ENCODE measurements around the gene ABCA4. TPM values are rescaled to one million over a fixed set of nuclear protein-coding genes. Genes with fewer than 3 reads are reported as not detected.

The ABCA4 gene
- total RNA-seq, 1 experiment from 2014 or later, result 0.22 TPM

- TF ChIP-seq POLR2AphosphoS5 (IDR thresholded peaks at IDR 0.05; ENCODE audit: low read depth, low read length), result peak; percentile 67
- peak; percentile 99 for TF ChIP-seq TCF7L2 (IDR thresholded peaks at IDR 0.05; ENCODE audit: borderline replicate concordance, extremely low read depth, insufficient read depth, insufficient read length)
- TF ChIP-seq EZH2 (IDR thresholded peaks at IDR 0.05), result no peak
- peak; percentile 99 for TF ChIP-seq SRF (IDR thresholded peaks at IDR 0.05; ENCODE audit: low read depth)
- peak; percentile 98 for TF ChIP-seq FOSL1 (IDR thresholded peaks at IDR 0.05; ENCODE audit: low read depth)
- no peak for TF ChIP-seq ZNF274 (IDR thresholded peaks at IDR 0.05; ENCODE audit: low read depth, low read length)
- no peak; the same call in 1 of the 2 replicates for TF ChIP-seq ATF3 (IDR thresholded peaks at IDR 0.05)
- TF ChIP-seq ZFX (IDR thresholded peaks at IDR 0.05), result no peak
- TF ChIP-seq POLR2A (IDR thresholded peaks at IDR 0.05; ENCODE audit: borderline replicate concordance, extremely low read depth, insufficient read depth, insufficient read length), result peak; percentile 20
- TF ChIP-seq SP1 (IDR thresholded peaks at IDR 0.05; ENCODE audit: low read depth), result peak; percentile 88
- peak; percentile 77 for TF ChIP-seq MAX (IDR thresholded peaks at IDR 0.05)
Measured at GRCh38 chr1:94068096-94068998, 52.6 kb downstream of the ABCA4 start (continued).

- peak overlapping the region; percentile 15; the same call in 1 of the 2 replicates for H3K27ac ChIP-seq (ENCODE audit: low read depth, low read length)
- no peak for TF ChIP-seq ZBTB33 (IDR thresholded peaks at IDR 0.05; ENCODE audit: extremely low read depth, insufficient replicate concordance, low read length)
- no peak for TF ChIP-seq RAD21 (IDR thresholded peaks at IDR 0.05; ENCODE audit: low read depth)
- no peak for TF ChIP-seq REST (IDR thresholded peaks at IDR 0.05; ENCODE audit: low read depth)
- TF ChIP-seq EZH2 (IDR thresholded peaks at IDR 0.05), result no peak
- no peak for TF ChIP-seq ELF1 (IDR thresholded peaks at IDR 0.05; ENCODE audit: borderline replicate concordance, low read depth)
- TF ChIP-seq EZH2phosphoT487 (IDR thresholded peaks at IDR 0.05; ENCODE audit: borderline replicate concordance), result no peak
- TF ChIP-seq TCF7L2 (IDR thresholded peaks at IDR 0.05; ENCODE audit: borderline replicate concordance, extremely low read depth, insufficient read depth, insufficient read length), result no peak
- no peak for TF ChIP-seq EGR1 (IDR thresholded peaks at IDR 0.05; ENCODE audit: low read depth)
- TF ChIP-seq MAX (IDR thresholded peaks at IDR 0.05), result no peak
- TF ChIP-seq POLR2AphosphoS5 (IDR thresholded peaks at IDR 0.05; ENCODE audit: low read depth, low read length), result no peak
Measured at GRCh38 chr1:94067196-94067595, 53.8 kb downstream of the ABCA4 start.

More at GRCh38 chr1:94067196-94067595, 53.8 kb downstream of the ABCA4 start:
- Histone ChIP-seq H3K4me1 (ENCODE audit: control insufficient read depth in 1 of 2, insufficient read depth in 2 of 2, low read length in 2 of 2) (peaks cover 45 to 62% of the 10 kb centered on the region in 2 experiments), H3K9me2 (ENCODE audit: insufficient read depth) (no peaks in the 10 kb centered on the region), H3K27me3 (ENCODE audit: insufficient read depth, low read length) (no peaks in the 10 kb centered on the region), H3K4me2 (ENCODE audit: low read length) (peak overlapping the region; percentile 65), H3K79me2 (ENCODE audit: insufficient read depth, low read length) (no peaks in the 10 kb centered on the region), H3K36me3 (ENCODE audit: control insufficient read depth in 1 of 2, insufficient read depth in 2 of 2, low read length in 2 of 2) (no peaks in the 10 kb centered on the region), H3K9me3 (ENCODE audit: control insufficient read depth in 1 of 2, insufficient read depth in 1 of 2, low read depth in 1 of 2, low read length in 2 of 2) (no peaks in the 10 kb centered on the region), H3K9ac (ENCODE audit: low read length) (peak overlapping the region; percentile 21; the same call in 1 of the 2 replicates), H3K4me3 (replicated peaks in 1 of 2; ENCODE audit: low read depth in 1 of 2, low read length in 2 of 2) (no peak overlapping the region), H4K20me1 (ENCODE audit: insufficient read depth) (no peaks in the 10 kb centered on the region), H2AFZ (ENCODE audit: low read depth, low read length, poor library complexity, severe bottlenecking) (peak overlapping the region; percentile 51)
- ChIA-PET RAD21 (ENCODE audit: low non-redundant PET in 1 of 2, low total read pairs in 2 of 2, uncharacterized antibody in 2 of 2, unreplicated experiment in 2 of 2) (interaction anchor here (0.6 to 1.9 kb wide), 4 partner anchors 29 to 269 kb away, joined by 5 to 7 read pairs (median 5); no protein-coding TSS in a partner anchor), POLR2A (interaction anchor here (1.5 to 3.0 kb wide), 2 partner anchors 101 to 171 kb away, joined by 3 to 27 read pairs; partner anchors contain the start of gene ARHGAP29), CTCF (interaction anchor here (2.3 kb wide), 2 partner anchors 22 to 269 kb away, joined by 9 to 22 read pairs; no protein-coding TSS in a partner anchor)
- no peak for ATAC-seq
- DNase-seq (ENCODE audit: low read depth, low spot score), result no peak
- intact Hi-C loops (cut with micrococcal nuclease), result loop anchor here (10.0 kb wide), 1 partner anchor 118 kb away; no protein-coding TSS in a partner anchor
- BruUV-seq (replicated peaks), result no TSS peak
